Nephron progenitor cell (in vitro differentiated cells): ENCODE results near the gene TEPSIN.

ENCODE experiments used
- DNase-seq: peaks from one replicate; pipeline ENCODE4 v3.0.0; 2021
- H3K27ac Mint-ChIP-seq: 2 replicates; pipeline ENCODE4 v1.8.0; 2021; ENCODE audit warnings: mild to moderate bottlenecking, moderate library complexity, mixed read lengths
- H3K27me3 Mint-ChIP-seq: 2 replicates; pipeline ENCODE4 v1.8.0; 2021; ENCODE audit warnings: mild to moderate bottlenecking, low read depth, mixed read lengths; ENCODE audit not compliant: poor library complexity
- H3K36me3 Mint-ChIP-seq: 2 replicates; pipeline ENCODE4 v1.8.0; 2021; ENCODE audit warnings: low read depth, mixed read lengths
- H3K4me1 Mint-ChIP-seq: 2 replicates; pipeline ENCODE4 v1.8.0; 2021; ENCODE audit warnings: mixed read lengths
- H3K4me3 Mint-ChIP-seq: 2 replicates; pipeline ENCODE4 v1.8.0; 2021; ENCODE audit warnings: mild to moderate bottlenecking, moderate library complexity, mixed read lengths
- H3K9me3 Mint-ChIP-seq: 2 replicates; pipeline ENCODE4 v1.8.0; 2021; ENCODE audit warnings: mild to moderate bottlenecking, moderate library complexity, mixed read lengths
- CTCF ChIP-seq: fragments of 200-600 bp; sonication (generic); IDR thresholded peaks from 2 replicates; pipeline ENCODE4 v1.5.0; 2021; ENCODE audit warnings: antibody characterized with exemption

TEPSIN gene

GRCh38 chr17:81246679-81247338 lies 8.0 kb upstream of the TEPSIN start:
- no peak overlapping the region for H3K27ac Mint-ChIP-seq

GRCh38 chr17:81246343-81246670 lies 7.5 kb upstream of the TEPSIN start:
- H3K9me3 Mint-ChIP-seq = no peaks in the 10 kb centered on the region

More at GRCh38 chr17:81246679-81247338, 8.0 kb upstream of the TEPSIN start:
- H3K36me3 Mint-ChIP-seq = peaks cover 4% of the 10 kb centered on the region
- no peak for DNase-seq
- H3K27me3 Mint-ChIP-seq = peaks cover 4% of the 10 kb centered on the region
- H3K4me1 Mint-ChIP-seq = peaks cover 42% of the 10 kb centered on the region
- no peak for TF ChIP-seq CTCF
- H3K9me3 Mint-ChIP-seq = no peaks in the 10 kb centered on the region
- H3K4me3 Mint-ChIP-seq = no peak overlapping the region

GRCh38 chr17:81245665-81246342 lies 6.9 kb upstream of the TEPSIN start:
- H3K27me3 Mint-ChIP-seq = peaks cover 4% of the 10 kb centered on the region
- DNase-seq = no peak
- peaks cover 4% of the 10 kb centered on the region for H3K36me3 Mint-ChIP-seq
- no peaks in the 10 kb centered on the region for H3K9me3 Mint-ChIP-seq
- no peak overlapping the region for H3K4me3 Mint-ChIP-seq
- peak overlapping the region; percentile 29 for H3K27ac Mint-ChIP-seq
- H3K4me1 Mint-ChIP-seq = peaks cover 42% of the 10 kb centered on the region
- no peak for TF ChIP-seq CTCF

More at GRCh38 chr17:81246343-81246670, 7.5 kb upstream of the TEPSIN start:
- TF ChIP-seq CTCF = no peak
- Mint-ChIP-seq H3K4me3 (no peak overlapping the region), H3K4me1 (peaks cover 42% of the 10 kb centered on the region), H3K27me3 (peaks cover 4% of the 10 kb centered on the region), H3K36me3 (peaks cover 4% of the 10 kb centered on the region), H3K27ac (no peak overlapping the region)
- no peak for DNase-seq

GRCh38 chr17:81245024-81245664 lies 6.3 kb upstream of the TEPSIN start:
- peak; percentile 36 for DNase-seq
- H3K4me3 Mint-ChIP-seq = no peak overlapping the region
- no peaks in the 10 kb centered on the region for H3K9me3 Mint-ChIP-seq
- peaks cover 43% of the 10 kb centered on the region for H3K4me1 Mint-ChIP-seq
- H3K27me3 Mint-ChIP-seq = peaks cover 4% of the 10 kb centered on the region
- no peak for TF ChIP-seq CTCF
- peaks cover 4% of the 10 kb centered on the region for H3K36me3 Mint-ChIP-seq
- H3K27ac Mint-ChIP-seq = peak overlapping the region; percentile 88

- Mint-ChIP-seq H3K27me3 (peaks cover 4% of the 10 kb centered on the region), H3K9me3 (no peaks in the 10 kb centered on the region), H3K4me3 (no peak overlapping the region), H3K36me3 (peaks cover 4% of the 10 kb centered on the region), H3K27ac (peak overlapping the region; percentile 88), H3K4me1 (peaks cover 50% of the 10 kb centered on the region)
- no peak for TF ChIP-seq CTCF
- DNase-seq = no peak
Measured at GRCh38 chr17:81244358-81245023, 5.6 kb upstream of the TEPSIN start.
